Thoracic aorta endothelial cell (primary cell): ENCODE data around the gene USP17L28. TPM values are rescaled to one million over a fixed set of nuclear protein-coding genes. Genes with fewer than 3 reads are reported as not detected.

Experiments
- total RNA-seq: library from RNA; depleted of rRNA; stranded (reverse); fragments of >200 nt; gene quantifications from 2 replicates; pipeline ENCODE4 v1.2.3, GENCODE V29; 2012

USP17L28 gene, protein sequence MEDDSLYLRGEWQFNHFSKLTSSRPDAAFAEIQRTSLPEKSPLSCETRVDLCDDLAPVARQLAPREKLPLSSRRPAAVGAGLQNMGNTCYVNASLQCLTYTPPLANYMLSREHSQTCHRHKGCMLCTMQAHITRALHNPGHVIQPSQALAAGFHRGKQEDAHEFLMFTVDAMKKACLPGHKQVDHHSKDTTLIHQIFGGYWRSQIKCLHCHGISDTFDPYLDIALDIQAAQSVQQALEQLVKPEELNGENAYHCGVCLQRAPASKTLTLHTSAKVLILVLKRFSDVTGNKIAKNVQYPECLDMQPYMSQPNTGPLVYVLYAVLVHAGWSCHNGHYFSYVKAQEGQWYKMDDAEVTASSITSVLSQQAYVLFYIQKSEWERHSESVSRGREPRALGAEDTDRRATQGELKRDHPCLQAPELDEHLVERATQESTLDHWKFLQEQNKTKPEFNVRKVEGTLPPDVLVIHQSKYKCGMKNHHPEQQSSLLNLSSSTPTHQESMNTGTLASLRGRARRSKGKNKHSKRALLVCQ
- not detected in 2 replicates for total RNA-seq

DNA sequence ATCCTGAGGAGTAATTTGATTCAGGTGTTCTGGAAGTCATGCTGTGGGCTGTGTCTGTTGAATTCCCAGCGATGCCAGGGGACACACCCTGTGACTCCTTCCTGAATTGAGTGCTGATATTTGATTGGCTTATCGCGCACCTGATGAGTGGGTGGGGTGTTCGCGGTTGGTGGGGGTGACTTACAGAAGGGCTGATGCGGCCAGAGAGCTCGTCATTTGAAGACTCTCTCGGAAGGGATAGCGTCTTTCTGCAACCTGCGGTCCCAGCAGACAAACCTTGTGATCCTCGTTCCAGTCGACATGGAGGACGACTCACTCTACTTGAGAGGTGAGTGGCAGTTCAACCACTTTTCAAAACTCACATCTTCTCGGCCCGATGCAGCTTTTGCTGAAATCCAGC, at the start of gene USP17L28:
Gene USP17L28 (plus strand): TSS at position 301 of the 400 bp plus-strand sequence. CDS start 0 bp downstream, at position 301.

DNA sequence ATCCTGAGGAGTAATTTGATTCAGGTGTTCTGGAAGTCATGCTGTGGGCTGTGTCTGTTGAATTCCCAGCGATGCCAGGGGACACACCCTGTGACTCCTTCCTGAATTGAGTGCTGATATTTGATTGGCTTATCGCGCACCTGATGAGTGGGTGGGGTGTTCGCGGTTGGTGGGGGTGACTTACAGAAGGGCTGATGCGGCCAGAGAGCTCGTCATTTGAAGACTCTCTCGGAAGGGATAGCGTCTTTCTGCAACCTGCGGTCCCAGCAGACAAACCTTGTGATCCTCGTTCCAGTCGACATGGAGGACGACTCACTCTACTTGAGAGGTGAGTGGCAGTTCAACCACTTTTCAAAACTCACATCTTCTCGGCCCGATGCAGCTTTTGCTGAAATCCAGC, 23.8 kb upstream of the USP17L28 start, which contains the start of gene USP17L24:
Gene USP17L24 (plus strand): TSS at position 301 of the 400 bp plus-strand sequence. CDS start 0 bp downstream, at position 301.

DNA sequence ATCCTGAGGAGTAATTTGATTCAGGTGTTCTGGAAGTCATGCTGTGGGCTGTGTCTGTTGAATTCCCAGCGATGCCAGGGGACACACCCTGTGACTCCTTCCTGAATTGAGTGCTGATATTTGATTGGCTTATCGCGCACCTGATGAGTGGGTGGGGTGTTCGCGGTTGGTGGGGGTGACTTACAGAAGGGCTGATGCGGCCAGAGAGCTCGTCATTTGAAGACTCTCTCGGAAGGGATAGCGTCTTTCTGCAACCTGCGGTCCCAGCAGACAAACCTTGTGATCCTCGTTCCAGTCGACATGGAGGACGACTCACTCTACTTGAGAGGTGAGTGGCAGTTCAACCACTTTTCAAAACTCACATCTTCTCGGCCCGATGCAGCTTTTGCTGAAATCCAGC, 19.1 kb upstream of the USP17L28 start, which contains the start of gene USP17L25:
Gene USP17L25 (plus strand): TSS at position 301 of the 400 bp plus-strand sequence. CDS start 0 bp downstream, at position 301.

DNA sequence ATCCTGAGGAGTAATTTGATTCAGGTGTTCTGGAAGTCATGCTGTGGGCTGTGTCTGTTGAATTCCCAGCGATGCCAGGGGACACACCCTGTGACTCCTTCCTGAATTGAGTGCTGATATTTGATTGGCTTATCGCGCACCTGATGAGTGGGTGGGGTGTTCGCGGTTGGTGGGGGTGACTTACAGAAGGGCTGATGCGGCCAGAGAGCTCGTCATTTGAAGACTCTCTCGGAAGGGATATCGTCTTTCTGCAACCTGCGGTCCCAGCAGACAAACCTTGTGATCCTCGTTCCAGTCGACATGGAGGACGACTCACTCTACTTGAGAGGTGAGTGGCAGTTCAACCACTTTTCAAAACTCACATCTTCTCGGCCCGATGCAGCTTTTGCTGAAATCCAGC, 14.3 kb upstream of the USP17L28 start, which contains the start of gene USP17L26:
Gene USP17L26 (plus strand): TSS at position 301 of the 400 bp plus-strand sequence. CDS start 0 bp downstream, at position 301.

DNA sequence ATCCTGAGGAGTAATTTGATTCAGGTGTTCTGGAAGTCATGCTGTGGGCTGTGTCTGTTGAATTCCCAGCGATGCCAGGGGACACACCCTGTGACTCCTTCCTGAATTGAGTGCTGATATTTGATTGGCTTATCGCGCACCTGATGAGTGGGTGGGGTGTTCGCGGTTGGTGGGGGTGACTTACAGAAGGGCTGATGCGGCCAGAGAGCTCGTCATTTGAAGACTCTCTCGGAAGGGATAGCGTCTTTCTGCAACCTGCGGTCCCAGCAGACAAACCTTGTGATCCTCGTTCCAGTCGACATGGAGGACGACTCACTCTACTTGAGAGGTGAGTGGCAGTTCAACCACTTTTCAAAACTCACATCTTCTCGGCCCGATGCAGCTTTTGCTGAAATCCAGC, 9.6 kb upstream of the USP17L28 start, which contains the start of gene USP17L5:
Gene USP17L5 (plus strand): TSS at position 301 of the 400 bp plus-strand sequence. CDS start 0 bp downstream, at position 301.

DNA sequence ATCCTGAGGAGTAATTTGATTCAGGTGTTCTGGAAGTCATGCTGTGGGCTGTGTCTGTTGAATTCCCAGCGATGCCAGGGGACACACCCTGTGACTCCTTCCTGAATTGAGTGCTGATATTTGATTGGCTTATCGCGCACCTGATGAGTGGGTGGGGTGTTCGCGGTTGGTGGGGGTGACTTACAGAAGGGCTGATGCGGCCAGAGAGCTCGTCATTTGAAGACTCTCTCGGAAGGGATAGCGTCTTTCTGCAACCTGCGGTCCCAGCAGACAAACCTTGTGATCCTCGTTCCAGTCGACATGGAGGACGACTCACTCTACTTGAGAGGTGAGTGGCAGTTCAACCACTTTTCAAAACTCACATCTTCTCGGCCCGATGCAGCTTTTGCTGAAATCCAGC, 4.8 kb upstream of the USP17L28 start, which contains the start of gene USP17L27:
Gene USP17L27 (plus strand): TSS at position 301 of the 400 bp plus-strand sequence. CDS start 0 bp downstream, at position 301.

DNA sequence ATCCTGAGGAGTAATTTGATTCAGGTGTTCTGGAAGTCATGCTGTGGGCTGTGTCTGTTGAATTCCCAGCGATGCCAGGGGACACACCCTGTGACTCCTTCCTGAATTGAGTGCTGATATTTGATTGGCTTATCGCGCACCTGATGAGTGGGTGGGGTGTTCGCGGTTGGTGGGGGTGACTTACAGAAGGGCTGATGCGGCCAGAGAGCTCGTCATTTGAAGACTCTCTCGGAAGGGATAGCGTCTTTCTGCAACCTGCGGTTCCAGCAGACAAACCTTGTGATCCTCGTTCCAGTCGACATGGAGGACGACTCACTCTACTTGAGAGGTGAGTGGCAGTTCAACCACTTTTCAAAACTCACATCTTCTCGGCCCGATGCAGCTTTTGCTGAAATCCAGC, 4.6 kb downstream of the USP17L28 start, which contains the start of gene USP17L29:
Gene USP17L29 (plus strand): TSS at position 301 of the 400 bp plus-strand sequence. CDS start 0 bp downstream, at position 301.

DNA sequence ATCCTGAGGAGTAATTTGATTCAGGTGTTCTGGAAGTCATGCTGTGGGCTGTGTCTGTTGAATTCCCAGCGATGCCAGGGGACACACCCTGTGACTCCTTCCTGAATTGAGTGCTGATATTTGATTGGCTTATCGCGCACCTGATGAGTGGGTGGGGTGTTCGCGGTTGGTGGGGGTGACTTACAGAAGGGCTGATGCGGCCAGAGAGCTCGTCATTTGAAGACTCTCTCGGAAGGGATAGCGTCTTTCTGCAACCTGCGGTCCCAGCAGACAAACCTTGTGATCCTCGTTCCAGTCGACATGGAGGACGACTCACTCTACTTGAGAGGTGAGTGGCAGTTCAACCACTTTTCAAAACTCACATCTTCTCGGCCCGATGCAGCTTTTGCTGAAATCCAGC, 14.1 kb downstream of the USP17L28 start, which contains the start of gene USP17L30:
Gene USP17L30 (plus strand): TSS at position 301 of the 400 bp plus-strand sequence. CDS start 0 bp downstream, at position 301.

Other genes starting within 250 kb of the USP17L28 start
- gene FAM90A26, start 178.5 kb upstream of the USP17L28 start, total RNA-seq, result not detected in 2 replicates
- not detected in 2 replicates for gene USP17L10, start 138.2 kb upstream of the USP17L28 start, total RNA-seq
- not detected in 2 replicates for gene USP17L11, start 133.5 kb upstream of the USP17L28 start, total RNA-seq
- gene USP17L12, start 128.7 kb upstream of the USP17L28 start, total RNA-seq, result not detected in 2 replicates
- gene USP17L13, start 124.0 kb upstream of the USP17L28 start, total RNA-seq, result not detected in 2 replicates
- not detected in 2 replicates for gene USP17L15, start 114.5 kb upstream of the USP17L28 start, total RNA-seq
- not detected in 2 replicates for gene USP17L17, start 105.0 kb upstream of the USP17L28 start, total RNA-seq
- gene USP17L18, start 100.3 kb upstream of the USP17L28 start, total RNA-seq, result not detected in 2 replicates
- gene USP17L19, start 95.5 kb upstream of the USP17L28 start, total RNA-seq, result not detected in 2 replicates
- not detected in 2 replicates for gene USP17L20, start 90.8 kb upstream of the USP17L28 start, total RNA-seq
- gene USP17L21, start 86.0 kb upstream of the USP17L28 start, total RNA-seq, result not detected in 2 replicates
- not detected in 2 replicates for gene USP17L22, start 81.3 kb upstream of the USP17L28 start, total RNA-seq
- not detected in 2 replicates for gene USP17L24, start 23.7 kb upstream of the USP17L28 start, total RNA-seq
- not detected in 2 replicates for gene USP17L25, start 19.0 kb upstream of the USP17L28 start, total RNA-seq
- not detected in 2 replicates for gene USP17L26, start 14.2 kb upstream of the USP17L28 start, total RNA-seq
- gene USP17L5, start 9.5 kb upstream of the USP17L28 start, total RNA-seq, result not detected in 2 replicates
- gene USP17L27, start 4.7 kb upstream of the USP17L28 start, total RNA-seq, result not detected in 2 replicates
- not detected in 2 replicates for gene USP17L29, start 4.7 kb downstream of the USP17L28 start, total RNA-seq
- gene USP17L30, start 14.2 kb downstream of the USP17L28 start, total RNA-seq, result not detected in 2 replicates
- not detected in 2 replicates for gene DEFB131A, start 95.5 kb downstream of the USP17L28 start, total RNA-seq